Thyroid gland (tissue), 4 donors: Measurements from ENCODE around the gene ZBTB44.

Source experiments
- CTCF ChIP-seq, 6 experiments: fragments of 200-600 bp in 3 of 6; fragments of 450-650 bp in 3 of 6; sonication (generic) in 3 of 6; IDR thresholded peaks; one replicate each; pipeline ENCODE4 v1.5.1; 2016 to 2019; ENCODE audit warnings: antibody characterized with exemption in 6 of 6, mild to moderate bottlenecking in 2 of 6, inconsistent platforms in 1 of 6, moderate library complexity in 1 of 6
- POLR2A ChIP-seq, 2 donors: fragments of 450-650 bp; IDR thresholded peaks; one replicate each; pipeline ENCODE4 v1.6.1; 2017; ENCODE audit warnings: antibody characterized with exemption in 2 of 2, mild to moderate bottlenecking in 2 of 2, moderate library complexity in 1 of 2

- no peak for TF ChIP-seq CTCF (IDR thresholded peaks at IDR 0.05)
- no peak for TF ChIP-seq POLR2A (IDR thresholded peaks at IDR 0.05)
Observed at GRCh38 chr11:130249371-130249770, 65.3 kb downstream of the ZBTB44 start.
